ENCODE data around the gene R3HDM4.

Gene R3HDM4

GRCh38 chr19:917323-918151 lies 4.5 kb upstream of the R3HDM4 start, which contains the start of gene KISS1R:
Gene KISS1R (plus strand): TSS chr19:917333. CDS start chr19:917503, 170 bp downstream.
- Histone ChIP-seq H3K4me2 (ENCODE audit: low read depth, low read length, poor library complexity, severe bottlenecking) (no peak within 1 kb of the TSS), H3K4me3 (ENCODE audit: low read length, poor library complexity, severe bottlenecking) (peak within 1 kb of the TSS; percentile 2), H4K20me1 (ENCODE audit: insufficient read depth, low read length, poor library complexity, severe bottlenecking) (no peaks in the 10 kb centered on the region), H3K9me3 (ENCODE audit: insufficient read depth, low read depth, low read length) (no peaks in the 10 kb centered on the region), H3F3A (ENCODE audit: low read depth) (peaks cover 2% of the 10 kb centered on the region; the same call in 1 of the 2 replicates), H3K27me3 (ENCODE audit: insufficient read depth, low read length, poor library complexity, severe bottlenecking) (no peaks in the 10 kb centered on the region), H3K9ac (ENCODE audit: low read depth, low read length, poor library complexity, severe bottlenecking) (no peak within 1 kb of the TSS), H2AFZ (ENCODE audit: low read length) (no peak within 1 kb of the TSS), H3K36me3 (ENCODE audit: insufficient read depth, low read length) (no peaks in the 10 kb centered on the region), H3K9me2 (replicated peaks; ENCODE audit: low read depth, low read length) (no peaks in the 10 kb centered on the region), H3K79me2 (ENCODE audit: insufficient read depth, low read length) (peaks cover 9% of the 10 kb centered on the region; the same call in 1 of the 2 replicates), H3K4me1 (ENCODE audit: insufficient read depth, low read length, poor library complexity, severe bottlenecking) (peaks cover 8% of the 10 kb centered on the region)
- TF ChIP-seq CTCF (conservative IDR thresholded peaks at IDR 0.05; ENCODE audit: low read length) = peak; percentile 46
- no peak for TF ChIP-seq EZH2phosphoT487 (IDR thresholded peaks at IDR 0.05; ENCODE audit: borderline replicate concordance)

- H3K27me3 ChIP-seq (ENCODE audit: insufficient read depth, low read length, poor library complexity, severe bottlenecking) = no peaks in the 10 kb centered on the region
These were observed 3.8 kb upstream of the R3HDM4 start for GRCh38 chr19:916645-917322.

More at GRCh38 chr19:916645-917322, 3.8 kb upstream of the R3HDM4 start:
- Histone ChIP-seq H3K9ac (ENCODE audit: low read depth, low read length, poor library complexity, severe bottlenecking) (no peak overlapping the region), H4K20me1 (ENCODE audit: insufficient read depth, low read length, poor library complexity, severe bottlenecking) (no peaks in the 10 kb centered on the region), H3F3A (ENCODE audit: low read depth) (peaks cover 2% of the 10 kb centered on the region; the same call in 1 of the 2 replicates), H3K36me3 (ENCODE audit: insufficient read depth, low read length) (no peaks in the 10 kb centered on the region), H2AFZ (ENCODE audit: low read length) (no peak overlapping the region), H3K9me3 (ENCODE audit: insufficient read depth, low read depth, low read length) (no peaks in the 10 kb centered on the region), H3K9me2 (replicated peaks; ENCODE audit: low read depth, low read length) (no peaks in the 10 kb centered on the region), H3K4me2 (ENCODE audit: low read depth, low read length, poor library complexity, severe bottlenecking) (no peak overlapping the region), H3K4me1 (ENCODE audit: insufficient read depth, low read length, poor library complexity, severe bottlenecking) (peaks cover 6% of the 10 kb centered on the region), H3K4me3 (ENCODE audit: low read length, poor library complexity, severe bottlenecking) (no peak overlapping the region), H3K79me2 (ENCODE audit: insufficient read depth, low read length) (peaks cover 13% of the 10 kb centered on the region; the same call in 1 of the 2 replicates)
- no peak for TF ChIP-seq CTCF (conservative IDR thresholded peaks at IDR 0.05; ENCODE audit: low read length)
- TF ChIP-seq EZH2phosphoT487 (IDR thresholded peaks at IDR 0.05; ENCODE audit: borderline replicate concordance) = no peak

Measured in Loucy (cell line).